NCI-H2107 (cell line): ENCODE data around the gene DOP1A.

Experiments used
- DNase-seq: peaks from one replicate; lab custom pipeline; 2025; lab: John Stamatoyannopoulos, UW

Gene DOP1A

GRCh38 chr6:83067448-83068439 lies at the start of gene DOP1A:
Gene DOP1A, plus strand, starts transcription at chr6:83067671. Its CDS starts 29,307 bp downstream, at chr6:83096978.
- peak; percentile 88 for DNase-seq

- DNase-seq = no peak
Measured at GRCh38 chr6:83019741-83020140, 47.7 kb upstream of the DOP1A start.

GRCh38 chr6:83031689-83032088 lies 35.8 kb upstream of the DOP1A start:
- no peak for DNase-seq

GRCh38 chr6:83038246-83038645 lies 29.2 kb upstream of the DOP1A start:
- DNase-seq = no peak

- DNase-seq = no peak
Measured at GRCh38 chr6:83042467-83043053, 24.9 kb upstream of the DOP1A start.

GRCh38 chr6:83044091-83044768 lies 23.2 kb upstream of the DOP1A start:
- DNase-seq = no peak

- DNase-seq = no peak
Measured at GRCh38 chr6:83047065-83047754, 20.3 kb upstream of the DOP1A start.

GRCh38 chr6:83051377-83052172 lies 15.9 kb upstream of the DOP1A start:
- DNase-seq = no peak

GRCh38 chr6:83053678-83054077 lies 13.8 kb upstream of the DOP1A start:
- DNase-seq = no peak

GRCh38 chr6:83055366-83055964 lies 12.0 kb upstream of the DOP1A start:
- peak; percentile 2 for DNase-seq

- DNase-seq = no peak
Measured at GRCh38 chr6:83057705-83058321, 9.7 kb upstream of the DOP1A start.

- no peak for DNase-seq
Measured at GRCh38 chr6:83061190-83061589, 6.3 kb upstream of the DOP1A start.

GRCh38 chr6:83062225-83062624 lies 5.2 kb upstream of the DOP1A start:
- DNase-seq = no peak

- peak; percentile 41 for DNase-seq
Measured at GRCh38 chr6:83065511-83066192, 1.8 kb upstream of the DOP1A start, which contains the start of gene UBE3D. Gene UBE3D, minus strand, starts transcription at chr6:83065841. Its CDS starts 123 bp downstream, at chr6:83065718.

- no peak for DNase-seq
Measured at GRCh38 chr6:83068616-83069015, 1.1 kb downstream of the DOP1A start.

GRCh38 chr6:83069633-83070032 lies 2.2 kb downstream of the DOP1A start:
- no peak for DNase-seq

GRCh38 chr6:83071023-83071422 lies 3.6 kb downstream of the DOP1A start:
- no peak for DNase-seq

GRCh38 chr6:83071707-83072106 lies 4.2 kb downstream of the DOP1A start:
- DNase-seq = no peak

- no peak for DNase-seq
Measured at GRCh38 chr6:83072726-83073125, 5.3 kb downstream of the DOP1A start.

GRCh38 chr6:83073615-83074014 lies 6.1 kb downstream of the DOP1A start:
- no peak for DNase-seq
